Measurements from ENCODE around the gene SPINK9. TPM values are rescaled to one million over a fixed set of nuclear protein-coding genes. Genes with fewer than 3 reads are reported as not detected.

Gene SPINK9
- total RNA-seq, 2 donors from 2014 or later: not detected

DNA sequence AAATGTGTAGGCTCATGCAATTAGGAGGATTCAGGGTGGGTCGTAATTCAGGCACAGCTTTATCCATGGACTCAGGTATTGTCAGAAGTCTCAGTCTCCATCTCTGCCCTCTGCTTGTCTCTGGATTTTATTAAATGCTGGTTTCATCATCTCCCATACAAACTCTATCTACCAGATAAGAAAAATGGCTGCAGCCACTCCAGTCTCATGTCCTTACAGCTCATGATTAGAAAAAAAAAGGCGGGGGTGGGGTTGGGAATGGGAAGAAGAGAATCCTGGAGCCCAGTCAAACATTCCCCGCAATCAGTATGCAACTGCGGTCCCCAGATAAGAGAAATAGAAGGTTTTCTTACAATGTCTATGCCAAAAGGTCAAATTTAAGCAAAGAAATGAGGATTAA, 40.8 kb downstream of the SPINK9 start:
- WGBS, 2 experiments (ENCODE audit: insufficient coverage in 1 of 2, insufficient read length in 1 of 2): 93 to 100% methylated on average over 1 to 4 of the region's 4 CpGs
- H3K4me1 Mint-ChIP-seq: peaks cover 23% of the 10 kb centered on the region
- no peak for DNase-seq
- Histone ChIP-seq H3K27me3 (ENCODE audit: control insufficient read depth, insufficient read depth, low read length, poor library complexity, severe bottlenecking) (no peaks in the 10 kb centered on the region), H3K4me1 (ENCODE audit: control insufficient read depth, insufficient read depth, low read length) (no peaks in the 10 kb centered on the region), H3K27ac (ENCODE audit: low read depth, low read length) (no peak overlapping the region), H3K9ac (ENCODE audit: extremely low read depth, low read length, poor library complexity, severe bottlenecking) (no peak overlapping the region), H3K4me3 (ENCODE audit: low read length) (no peak overlapping the region), H3K9me3 (ENCODE audit: control insufficient read depth, low read length) (no peaks in the 10 kb centered on the region), H3K36me3 (ENCODE audit: control insufficient read depth, insufficient read depth, low read length) (no peaks in the 10 kb centered on the region)
- TF ChIP-seq CTCF (conservative IDR thresholded peaks at IDR 0.05): no peak
- H3K36me3 Mint-ChIP-seq (ENCODE audit: low read depth): peaks cover 2% of the 10 kb centered on the region
- no peak overlapping the region for H3K4me3 Mint-ChIP-seq
- H3K27me3 Mint-ChIP-seq (ENCODE audit: insufficient read depth): no peaks in the 10 kb centered on the region
- no peak overlapping the region for H3K27ac Mint-ChIP-seq
- H3K9me3 Mint-ChIP-seq: no peaks in the 10 kb centered on the region

DNA sequence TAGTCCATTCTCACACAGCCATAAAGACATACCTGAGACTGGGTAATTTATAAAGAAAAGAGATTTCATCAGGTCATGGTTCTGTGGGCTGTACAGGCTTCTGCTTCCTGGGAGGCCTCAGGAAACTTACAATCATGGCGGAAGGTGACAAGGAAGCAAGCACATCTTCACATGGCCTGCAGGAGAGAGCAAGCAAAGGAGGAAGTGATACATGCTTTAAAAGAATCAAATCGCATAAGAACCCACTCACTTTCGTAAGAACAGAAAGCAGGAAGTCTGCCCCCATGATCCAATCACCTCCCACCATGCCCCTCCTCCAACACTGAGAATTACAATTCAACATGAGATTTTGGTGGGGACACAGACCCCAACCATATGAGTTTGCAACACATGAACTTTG, 43.3 kb downstream of the SPINK9 start:
- H3K4me1 Mint-ChIP-seq: peaks cover 12% of the 10 kb centered on the region
- 94 to 100% methylated on average over 1 to 3 of the region's 3 CpGs for WGBS, 2 experiments (ENCODE audit: insufficient coverage in 1 of 2, insufficient read length in 1 of 2)

DNA sequence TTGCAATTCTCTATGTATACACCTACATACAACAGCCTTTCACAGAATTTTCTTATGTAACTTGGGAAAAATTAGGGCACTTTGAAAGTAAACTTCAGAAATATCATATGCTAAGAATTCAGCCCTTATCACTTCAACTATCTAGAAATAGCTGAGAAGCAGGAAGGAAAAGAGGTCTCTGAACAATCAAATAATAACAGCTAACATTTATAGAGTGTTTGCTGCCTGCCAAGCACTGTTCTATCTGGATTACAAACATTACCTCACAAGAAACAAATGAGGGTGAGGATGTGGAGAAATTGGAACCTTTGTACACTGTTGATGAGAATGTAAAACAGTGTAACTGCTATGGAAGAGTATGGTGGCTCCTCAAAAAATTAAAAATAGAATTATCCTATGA, 44.0 kb downstream of the SPINK9 start:
- Mint-ChIP-seq H3K4me1 (peaks cover 13% of the 10 kb centered on the region), H3K27me3 (ENCODE audit: insufficient read depth) (no peaks in the 10 kb centered on the region), H3K9me3 (no peaks in the 10 kb centered on the region), H3K4me3 (no peak overlapping the region), H3K36me3 (ENCODE audit: low read depth) (peaks cover 2% of the 10 kb centered on the region), H3K27ac (no peak overlapping the region)
- no peak for TF ChIP-seq CTCF (conservative IDR thresholded peaks at IDR 0.05)
- Histone ChIP-seq H3K4me3 (ENCODE audit: low read length) (no peak overlapping the region), H3K9me3 (ENCODE audit: control insufficient read depth, low read length) (no peaks in the 10 kb centered on the region), H3K36me3 (ENCODE audit: control insufficient read depth, insufficient read depth, low read length) (no peaks in the 10 kb centered on the region), H3K4me1 (ENCODE audit: control insufficient read depth, insufficient read depth, low read length) (no peaks in the 10 kb centered on the region), H3K9ac (ENCODE audit: extremely low read depth, low read length, poor library complexity, severe bottlenecking) (no peak overlapping the region), H3K27me3 (ENCODE audit: control insufficient read depth, insufficient read depth, low read length, poor library complexity, severe bottlenecking) (no peaks in the 10 kb centered on the region), H3K27ac (ENCODE audit: low read depth, low read length) (no peak overlapping the region)
- DNase-seq: no peak

More for the DNA sequence above, 43.3 kb downstream of the SPINK9 start:
- no peak overlapping the region for H3K4me3 Mint-ChIP-seq
- no peaks in the 10 kb centered on the region for H3K9me3 ChIP-seq (ENCODE audit: control insufficient read depth, low read length)
- H3K27ac Mint-ChIP-seq: no peak overlapping the region
- H3K27me3 Mint-ChIP-seq (ENCODE audit: insufficient read depth): no peaks in the 10 kb centered on the region
- H3K9ac ChIP-seq (ENCODE audit: extremely low read depth, low read length, poor library complexity, severe bottlenecking): no peak overlapping the region
- DNase-seq: no peak
- H3K36me3 Mint-ChIP-seq (ENCODE audit: low read depth): peaks cover 2% of the 10 kb centered on the region
- H3K4me1 ChIP-seq (ENCODE audit: control insufficient read depth, insufficient read depth, low read length): no peaks in the 10 kb centered on the region
- no peaks in the 10 kb centered on the region for H3K9me3 Mint-ChIP-seq
- no peak overlapping the region for H3K27ac ChIP-seq (ENCODE audit: low read depth, low read length)
- no peaks in the 10 kb centered on the region for H3K36me3 ChIP-seq (ENCODE audit: control insufficient read depth, insufficient read depth, low read length)
- no peaks in the 10 kb centered on the region for H3K27me3 ChIP-seq (ENCODE audit: control insufficient read depth, insufficient read depth, low read length, poor library complexity, severe bottlenecking)
- H3K4me3 ChIP-seq (ENCODE audit: low read length): no peak overlapping the region
- no peak for TF ChIP-seq CTCF (conservative IDR thresholded peaks at IDR 0.05)

Measured in endodermal cell (in vitro differentiated cells).